AG09309 (cell line): ENCODE results near the gene S100P.
"Not testable (repeated sequence)": the region's sequence is repeated elsewhere in the genome, so short reads cannot be mapped to it uniquely, and the experiment has no call there.

Experiments used
- DNase-seq: peaks from one replicate; pipeline ENCODE4 v3.0.0-alpha.2; 2010; ENCODE audit warnings: low read depth
- H3K4me3 ChIP-seq: 2 replicates; pipeline ENCODE4 v1.5.1; 2011; ENCODE audit warnings: mild to moderate bottlenecking, low read depth, low read length, moderate library complexity; ENCODE audit not compliant: control insufficient read depth
- CTCF ChIP-seq: IDR thresholded peaks from 2 replicates; pipeline ENCODE4 v1.5.1; 2011; ENCODE audit warnings: mild to moderate bottlenecking, low read depth, low read length, inconsistent platforms; ENCODE audit not compliant: insufficient read depth, control insufficient read depth; ENCODE audit errors: missing control alignments

Gene S100P

DNA sequence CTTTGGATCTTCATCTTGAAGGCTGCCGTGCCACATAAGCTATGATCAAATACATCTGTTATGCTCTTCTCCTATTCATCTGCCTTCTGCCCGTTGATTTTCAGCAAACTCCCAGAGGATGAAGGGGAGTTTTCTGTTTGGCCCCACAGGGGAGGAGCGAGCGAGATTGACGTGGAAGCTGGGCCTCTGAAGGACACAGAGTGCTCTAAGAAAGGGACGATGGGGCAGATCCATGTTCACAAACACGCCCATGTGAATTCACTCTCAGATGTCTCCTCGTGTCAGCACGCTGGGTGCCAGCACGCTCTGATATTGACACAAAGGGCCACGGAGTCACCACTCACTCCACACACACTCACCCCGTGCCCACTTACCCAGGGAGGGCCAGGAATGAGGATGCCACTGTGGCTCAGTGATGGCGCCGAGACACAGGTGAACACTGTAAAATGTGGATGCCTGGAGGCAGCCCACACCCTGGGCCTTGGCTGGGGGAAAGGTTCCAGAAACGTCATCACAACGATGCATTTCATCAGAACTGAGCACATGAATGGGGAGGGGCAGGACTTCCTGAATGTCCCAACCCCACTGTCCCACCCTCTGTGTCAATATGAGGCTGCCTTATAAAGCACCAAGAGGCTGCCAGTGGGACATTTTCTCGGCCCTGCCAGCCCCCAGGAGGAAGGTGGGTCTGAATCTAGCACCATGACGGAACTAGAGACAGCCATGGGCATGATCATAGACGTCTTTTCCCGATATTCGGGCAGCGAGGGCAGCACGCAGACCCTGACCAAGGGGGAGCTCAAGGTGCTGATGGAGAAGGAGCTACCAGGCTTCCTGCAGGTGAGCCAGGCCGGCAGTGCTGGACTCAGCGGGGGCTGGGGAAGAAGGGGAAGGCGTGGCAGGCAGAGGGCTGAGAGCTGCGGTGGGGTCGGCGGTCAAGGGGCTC is at the start of gene S100P:
S100P (plus strand) TSS at position 648 of the 946 bp plus-strand sequence; CDS start at position 703, 55 bp downstream.
- no peak within 1 kb of the TSS for H3K4me3 ChIP-seq
- TF ChIP-seq CTCF, result no peak
- DNase-seq, result no peak

DNA sequence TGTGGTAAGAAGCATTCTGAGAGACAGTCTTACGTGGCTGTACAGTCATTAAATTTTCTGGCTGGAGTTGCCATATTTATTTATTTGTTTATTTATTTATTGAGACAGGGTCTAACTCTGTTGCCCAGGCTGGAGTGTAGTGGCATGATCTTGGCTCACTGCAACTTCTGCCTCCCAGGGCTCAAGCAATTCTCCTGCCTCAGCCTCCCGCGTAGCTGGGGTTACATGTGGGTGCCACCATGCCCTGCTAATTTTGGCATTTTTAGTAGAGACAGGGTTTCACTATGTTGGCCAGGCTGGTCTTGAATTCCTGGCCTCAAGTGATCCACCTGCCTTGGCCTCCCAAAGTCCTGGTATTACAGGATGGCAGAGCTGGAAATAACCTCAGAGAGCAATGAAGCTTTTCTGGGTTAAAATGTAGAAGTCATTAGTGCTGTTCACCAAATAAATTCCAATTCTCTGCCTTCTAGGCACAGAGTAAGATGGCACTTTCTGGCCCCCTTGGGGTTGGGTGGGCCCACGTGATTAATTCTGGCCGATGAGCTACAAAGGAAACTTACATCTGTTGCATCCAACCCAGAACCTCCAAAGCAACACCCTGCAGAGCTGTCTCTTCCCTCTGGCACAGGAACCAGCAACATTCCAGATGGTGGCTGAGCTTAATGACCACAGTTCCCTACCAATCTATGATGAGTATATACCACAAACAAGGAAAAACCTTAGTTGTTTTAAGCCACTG is 48.7 kb upstream of the S100P start:
- H3K4me3 ChIP-seq, result no peak overlapping the region
- no peak for DNase-seq
- no peak for TF ChIP-seq CTCF

DNA sequence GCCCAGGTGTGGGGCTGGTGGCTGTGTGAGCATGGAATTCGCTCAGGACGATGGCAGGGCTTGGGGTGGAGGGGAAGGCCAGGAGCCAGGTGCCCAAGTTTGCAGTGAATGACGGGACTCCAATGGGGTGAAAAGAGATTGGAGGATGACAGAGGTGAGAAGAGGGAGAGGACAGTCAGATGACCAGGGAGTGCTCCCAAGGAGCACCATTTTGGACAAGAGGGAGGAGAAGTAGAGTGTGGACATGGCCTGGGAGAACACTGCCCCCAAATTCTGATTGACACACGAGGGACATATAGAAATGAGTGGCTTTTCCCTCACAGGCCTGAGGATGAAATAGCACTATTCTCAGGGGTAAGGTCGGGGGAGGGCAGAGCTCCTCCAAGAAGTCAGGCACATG is 46.5 kb upstream of the S100P start:
- no peak overlapping the region for H3K4me3 ChIP-seq
- TF ChIP-seq CTCF, result no peak
- DNase-seq, result no peak

- no peak overlapping the region for H3K4me3 ChIP-seq
Observed at GRCh38 chr4:6647582-6648230, 46.0 kb upstream of the S100P start.

DNA sequence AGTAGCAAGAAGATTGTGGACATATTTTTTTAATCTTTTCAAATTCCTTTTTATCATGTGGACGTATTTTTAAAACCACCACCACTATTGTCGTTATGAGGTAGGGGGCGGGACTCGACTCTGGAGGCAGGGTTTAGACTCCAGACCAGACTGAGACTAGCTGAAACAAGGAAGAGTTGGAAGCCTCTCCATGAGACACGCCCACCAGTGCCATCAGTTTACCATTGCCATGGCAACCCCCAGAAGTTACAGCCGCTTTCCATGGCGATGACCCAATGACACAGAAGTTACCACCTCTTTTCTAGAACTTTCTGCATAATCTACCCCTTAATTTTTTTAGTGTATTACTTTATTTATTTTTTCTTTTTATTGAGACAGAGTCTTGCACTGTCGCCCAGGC is 44.5 kb upstream of the S100P start:
- no peak for DNase-seq
- no peak overlapping the region for H3K4me3 ChIP-seq
- no peak for TF ChIP-seq CTCF

More at GRCh38 chr4:6647582-6648230, 46.0 kb upstream of the S100P start:
- TF ChIP-seq CTCF, result no peak
- no peak for DNase-seq

DNA sequence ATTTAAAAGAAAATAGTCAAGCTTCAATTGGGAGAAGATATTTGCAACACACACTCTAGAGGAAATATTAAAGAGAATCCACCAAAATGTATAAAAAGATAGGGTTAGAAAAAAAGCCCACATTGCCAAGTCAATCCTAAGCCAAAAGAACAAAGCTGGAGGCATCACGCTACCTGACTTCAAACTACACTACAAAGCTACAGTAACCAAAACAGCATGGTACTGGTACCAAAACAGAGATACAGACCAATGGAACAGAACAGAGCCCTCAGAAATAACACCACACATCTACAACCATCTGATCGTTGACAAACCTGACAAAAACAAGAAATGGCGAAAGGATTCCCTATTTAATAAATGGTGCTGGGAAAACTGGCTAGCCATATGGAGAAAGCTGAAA is 39.5 kb upstream of the S100P start:
- not testable (repeated sequence) for DNase-seq, H3K4me3 ChIP-seq

GRCh38 chr4:6655291-6655690 is 38.4 kb upstream of the S100P start:
- H3K4me3 ChIP-seq, DNase-seq: not testable (repeated sequence)
